PC-9 (cell line): ENCODE data around the gene SNAP91. TPM values are rescaled to one million over a fixed set of nuclear protein-coding genes. Genes with fewer than 3 reads are reported as not detected.
"Not testable (repeated sequence)": the region's sequence is repeated elsewhere in the genome, so short reads cannot be mapped to it uniquely, and the experiment has no call there.

Source experiments
- BruUV-seq: library from RNA; stranded (reverse); fragments of 400-500 nt; replicated peaks from 2 replicates; lab custom pipeline; 2021; lab: Mats Ljungman, UMichigan
- CTCF ChIA-PET: fragments of 300-600 bp; sonication (Branson Sonifier 250); formaldehyde crosslinking; loops from one replicate; lab custom pipeline; 2022; ENCODE audit warnings: antibody characterized with exemption; lab: Charles Lee
- POLR2A ChIA-PET: fragments of 300-600 bp; sonication (Branson Sonifier 250); formaldehyde crosslinking; loops from one replicate; lab custom pipeline; 2022; ENCODE audit warnings: antibody characterized with exemption; ENCODE audit not compliant: unreplicated experiment; lab: Charles Lee
- DNase-seq, 2 experiments: peaks; one replicate each; pipeline versions ENCODE4 v3.0.0 to v3.0.0-alpha.2; 2015 to 2022; ENCODE audit warnings: mixed read lengths in 1 of 2
- H2AFZ ChIP-seq: fragments of 200-600 bp; sonication (generic); 2 replicates; pipeline ENCODE4 v1.8.1; 2017; ENCODE audit warnings: antibody characterized with exemption
- H3F3A ChIP-seq: fragments of 200-600 bp; sonication (generic); 2 replicates; pipeline ENCODE4 v1.8.1; 2017; ENCODE audit warnings: antibody characterized with exemption, mild to moderate bottlenecking, low read depth; ENCODE audit not compliant: insufficient read depth
- H3K27ac ChIP-seq: fragments of 200-600 bp; sonication (generic); 2 replicates; pipeline ENCODE4 v1.6.1; 2016; ENCODE audit warnings: mixed run types
- H3K27me3 ChIP-seq: fragments of 200-600 bp; sonication (generic); 2 replicates; pipeline ENCODE4 v1.6.1; 2016; ENCODE audit warnings: low read depth, mixed run types; ENCODE audit not compliant: insufficient read depth
- H3K36me3 ChIP-seq: fragments of 200-600 bp; sonication (generic); 2 replicates; pipeline ENCODE4 v1.6.1; 2016; ENCODE audit warnings: low read depth, mixed run types
- H3K4me1 ChIP-seq: fragments of 200-600 bp; sonication (generic); replicated peaks from 2 replicates; pipeline ENCODE4 v1.6.1; 2016; ENCODE audit warnings: mixed run types; ENCODE audit not compliant: insufficient read depth
- H3K4me2 ChIP-seq: fragments of 200-600 bp; sonication (generic); 2 replicates; pipeline ENCODE4 v1.6.1; 2017; ENCODE audit warnings: mixed run types
- H3K4me3 ChIP-seq: fragments of 200-600 bp; sonication (generic); 2 replicates; pipeline ENCODE4 v1.6.1; 2016; ENCODE audit warnings: mixed run types
- H3K79me2 ChIP-seq: fragments of 200-600 bp; sonication (generic); 2 replicates; pipeline ENCODE4 v1.6.1; 2017; ENCODE audit warnings: low read depth, mixed run types
- H3K9me2 ChIP-seq: fragments of 200-600 bp; sonication (generic); 2 replicates; pipeline ENCODE4 v1.8.1; 2017; ENCODE audit warnings: mild to moderate bottlenecking; ENCODE audit not compliant: insufficient read depth
- H3K9me3 ChIP-seq: fragments of 200-600 bp; sonication (generic); 2 replicates; pipeline ENCODE4 v1.8.1; 2016; ENCODE audit warnings: low read depth; ENCODE audit not compliant: insufficient read depth
- H4K20me1 ChIP-seq: fragments of 200-600 bp; sonication (generic); 2 replicates; pipeline ENCODE4 v1.8.1; 2017; ENCODE audit not compliant: insufficient read depth
- EZH2 ChIP-seq: fragments of 200-600 bp; sonication (generic); IDR thresholded peaks from 2 replicates; pipeline ENCODE4 v1.8.0; 2017; ENCODE audit warnings: antibody characterized with exemption, low read depth
- intact Hi-C: fragments of 100-400 bp; cut with micrococcal nuclease; formaldehyde crosslinking; loops from one replicate; pipeline ENCODE4 v1.10.0; 2022; ENCODE audit not compliant: unreplicated experiment
- total RNA-seq: library from RNA; stranded (reverse); gene quantifications from 2 replicates; pipeline ENCODE4 v1.2.3, GENCODE V29; 2021
- TF ChIP-seq, protein P1 (sequence below): fragments of 200-600 bp; sonication (generic); conservative IDR thresholded peaks from 2 replicates; pipeline ENCODE4 v1.6.1; 2017; ENCODE audit warnings: mixed run types, antibody characterized with exemption, mild to moderate bottlenecking, moderate library complexity

SNAP91 gene
- total RNA-seq, 1 experiment from 2014 or later = not detected

GRCh38 chr6:83636800-83637199, 72.1 kb downstream of the SNAP91 start:
- Histone ChIP-seq H3K4me1 (no peaks in the 10 kb centered on the region), H3F3A (no peaks in the 10 kb centered on the region), H4K20me1 (no peaks in the 10 kb centered on the region), H3K27ac (no peak overlapping the region), H3K27me3 (no peaks in the 10 kb centered on the region), H3K36me3 (no peaks in the 10 kb centered on the region), H2AFZ (no peak overlapping the region), H3K9me3 (no peaks in the 10 kb centered on the region), H3K9me2 (no peaks in the 10 kb centered on the region), H3K4me2 (no peak overlapping the region), H3K79me2 (no peaks in the 10 kb centered on the region), H3K4me3 (no peak overlapping the region)
- no peak for DNase-seq
- TF ChIP-seq EZH2 = no peak
- TF ChIP-seq, protein P1, sequence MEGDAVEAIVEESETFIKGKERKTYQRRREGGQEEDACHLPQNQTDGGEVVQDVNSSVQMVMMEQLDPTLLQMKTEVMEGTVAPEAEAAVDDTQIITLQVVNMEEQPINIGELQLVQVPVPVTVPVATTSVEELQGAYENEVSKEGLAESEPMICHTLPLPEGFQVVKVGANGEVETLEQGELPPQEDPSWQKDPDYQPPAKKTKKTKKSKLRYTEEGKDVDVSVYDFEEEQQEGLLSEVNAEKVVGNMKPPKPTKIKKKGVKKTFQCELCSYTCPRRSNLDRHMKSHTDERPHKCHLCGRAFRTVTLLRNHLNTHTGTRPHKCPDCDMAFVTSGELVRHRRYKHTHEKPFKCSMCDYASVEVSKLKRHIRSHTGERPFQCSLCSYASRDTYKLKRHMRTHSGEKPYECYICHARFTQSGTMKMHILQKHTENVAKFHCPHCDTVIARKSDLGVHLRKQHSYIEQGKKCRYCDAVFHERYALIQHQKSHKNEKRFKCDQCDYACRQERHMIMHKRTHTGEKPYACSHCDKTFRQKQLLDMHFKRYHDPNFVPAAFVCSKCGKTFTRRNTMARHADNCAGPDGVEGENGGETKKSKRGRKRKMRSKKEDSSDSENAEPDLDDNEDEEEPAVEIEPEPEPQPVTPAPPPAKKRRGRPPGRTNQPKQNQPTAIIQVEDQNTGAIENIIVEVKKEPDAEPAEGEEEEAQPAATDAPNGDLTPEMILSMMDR = no peak
- intact Hi-C loops = no loop called here
- no TSS peak for BruUV-seq
- POLR2A ChIA-PET = no interaction called here
- CTCF ChIA-PET = interaction anchor here (0.6 kb wide), 1 partner anchor 590 kb away, joined by 3 read pairs; no protein-coding TSS in a partner anchor

GRCh38 chr6:83633609-83634008, 75.3 kb downstream of the SNAP91 start:
- CTCF ChIA-PET = no interaction called here
- no peak overlapping the region for H3K27ac ChIP-seq
- H2AFZ ChIP-seq = no peak overlapping the region
- H3K9me3 ChIP-seq = no peaks in the 10 kb centered on the region
- H3K4me2 ChIP-seq = no peak overlapping the region
- H3F3A ChIP-seq = no peaks in the 10 kb centered on the region
- H3K4me3 ChIP-seq = no peak overlapping the region
- H3K4me1 ChIP-seq = no peaks in the 10 kb centered on the region
- DNase-seq = no peak
- no peaks in the 10 kb centered on the region for H3K79me2 ChIP-seq
- no peaks in the 10 kb centered on the region for H3K36me3 ChIP-seq
- H3K27me3 ChIP-seq = no peaks in the 10 kb centered on the region
- no TSS peak for BruUV-seq
- H3K9me2 ChIP-seq = no peaks in the 10 kb centered on the region
- POLR2A ChIA-PET = interaction anchor here (0.6 kb wide), 1 partner anchor 35 kb away, joined by 4 read pairs; no protein-coding TSS in a partner anchor
- TF ChIP-seq, protein P1 = no peak
- TF ChIP-seq EZH2 = no peak
- no peaks in the 10 kb centered on the region for H4K20me1 ChIP-seq
- intact Hi-C loops = no loop called here

- Histone ChIP-seq H4K20me1 (no peaks in the 10 kb centered on the region), H3K79me2 (no peaks in the 10 kb centered on the region), H3K4me3 (no peak overlapping the region), H3K36me3 (no peaks in the 10 kb centered on the region), H3K9me2 (no peaks in the 10 kb centered on the region), H2AFZ (no peak overlapping the region), H3K4me2 (no peak overlapping the region), H3K27me3 (no peaks in the 10 kb centered on the region), H3K9me3 (no peaks in the 10 kb centered on the region), H3K27ac (no peak overlapping the region), H3F3A (no peaks in the 10 kb centered on the region), H3K4me1 (no peaks in the 10 kb centered on the region)
- POLR2A ChIA-PET = interaction anchor here (0.6 kb wide), 1 partner anchor 34 kb away, joined by 4 read pairs; no protein-coding TSS in a partner anchor
- BruUV-seq = no TSS peak
- intact Hi-C loops = no loop called here
- no peak for DNase-seq
- TF ChIP-seq, protein P1 = no peak
- no peak for TF ChIP-seq EZH2
- CTCF ChIA-PET = no interaction called here
Measured at GRCh38 chr6:83633149-83633548, 75.8 kb downstream of the SNAP91 start.

GRCh38 chr6:83629908-83630307, 79.0 kb downstream of the SNAP91 start:
- H4K20me1 ChIP-seq, H3K27ac ChIP-seq, H3K36me3 ChIP-seq, H3K79me2 ChIP-seq, H3F3A ChIP-seq, H3K4me1 ChIP-seq, H3K27me3 ChIP-seq, H3K9me2 ChIP-seq, POLR2A ChIA-PET, DNase-seq, H3K4me2 ChIP-seq, H3K4me3 ChIP-seq, BruUV-seq, CTCF ChIA-PET, intact Hi-C loops, H3K9me3 ChIP-seq, H2AFZ ChIP-seq: not testable (repeated sequence)
